Choroid plexus epithelial cell (primary cell): ENCODE results near the gene SPRED1.

Experiments used
- DNase-seq: peaks from one replicate; pipeline ENCODE4 v3.0.0-alpha.2; 2010; ENCODE audit warnings: low read depth
- H3K4me3 ChIP-seq: 2 replicates; pipeline ENCODE4 v1.5.1; 2011; ENCODE audit warnings: low read depth, mild to moderate bottlenecking, control low read depth, low read length, moderate library complexity
- TF ChIP-seq, protein P1 (sequence below): conservative IDR thresholded peaks from 2 replicates; pipeline ENCODE4 v1.5.1; 2011; ENCODE audit warnings: low read depth, mild to moderate bottlenecking, control low read depth, inconsistent platforms, low read length, moderate library complexity

Gene SPRED1

DNA sequence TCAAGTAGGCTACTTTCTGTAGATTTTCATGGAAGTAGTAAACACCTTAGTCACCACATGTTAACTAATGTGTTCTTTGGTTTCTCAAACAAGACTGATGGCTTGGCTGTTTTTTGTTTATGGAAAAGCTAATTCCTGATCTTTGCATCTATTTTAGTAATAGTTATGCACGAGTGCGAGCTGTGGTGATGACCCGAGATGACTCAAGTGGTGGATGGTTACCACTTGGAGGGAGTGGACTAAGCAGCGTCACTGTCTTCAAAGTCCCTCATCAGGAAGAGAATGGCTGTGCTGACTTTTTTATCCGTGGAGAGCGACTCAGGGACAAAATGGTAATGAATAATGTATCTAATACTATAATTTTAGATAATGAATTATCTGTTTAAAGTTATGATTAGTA, 46.6 kb downstream of the SPRED1 start:
- H3K4me3 ChIP-seq = no peak overlapping the region
- TF ChIP-seq, protein P1, sequence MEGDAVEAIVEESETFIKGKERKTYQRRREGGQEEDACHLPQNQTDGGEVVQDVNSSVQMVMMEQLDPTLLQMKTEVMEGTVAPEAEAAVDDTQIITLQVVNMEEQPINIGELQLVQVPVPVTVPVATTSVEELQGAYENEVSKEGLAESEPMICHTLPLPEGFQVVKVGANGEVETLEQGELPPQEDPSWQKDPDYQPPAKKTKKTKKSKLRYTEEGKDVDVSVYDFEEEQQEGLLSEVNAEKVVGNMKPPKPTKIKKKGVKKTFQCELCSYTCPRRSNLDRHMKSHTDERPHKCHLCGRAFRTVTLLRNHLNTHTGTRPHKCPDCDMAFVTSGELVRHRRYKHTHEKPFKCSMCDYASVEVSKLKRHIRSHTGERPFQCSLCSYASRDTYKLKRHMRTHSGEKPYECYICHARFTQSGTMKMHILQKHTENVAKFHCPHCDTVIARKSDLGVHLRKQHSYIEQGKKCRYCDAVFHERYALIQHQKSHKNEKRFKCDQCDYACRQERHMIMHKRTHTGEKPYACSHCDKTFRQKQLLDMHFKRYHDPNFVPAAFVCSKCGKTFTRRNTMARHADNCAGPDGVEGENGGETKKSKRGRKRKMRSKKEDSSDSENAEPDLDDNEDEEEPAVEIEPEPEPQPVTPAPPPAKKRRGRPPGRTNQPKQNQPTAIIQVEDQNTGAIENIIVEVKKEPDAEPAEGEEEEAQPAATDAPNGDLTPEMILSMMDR = no peak
- DNase-seq = peak; percentile 84

DNA sequence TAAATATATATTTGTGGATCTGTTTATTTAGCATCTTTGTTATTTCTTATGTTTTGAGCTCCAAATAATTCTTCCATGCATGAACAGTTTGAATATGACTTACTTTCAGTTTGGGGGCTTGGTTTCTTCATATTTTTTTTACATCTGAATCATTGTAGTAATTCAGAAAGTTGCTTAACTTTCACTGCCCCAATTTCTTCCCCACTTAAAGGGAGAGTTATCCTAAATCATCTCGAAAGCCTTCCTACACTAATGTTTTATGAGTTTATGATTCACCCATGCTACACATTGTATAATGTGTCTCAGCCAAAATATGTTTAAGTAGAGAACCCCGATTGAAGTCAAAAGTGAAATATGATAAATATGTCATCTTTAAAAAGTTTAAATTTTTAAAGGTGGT, 47.8 kb downstream of the SPRED1 start:
- peak; percentile 40 for DNase-seq
- no peak overlapping the region for H3K4me3 ChIP-seq
- TF ChIP-seq, protein P1 = no peak

DNA sequence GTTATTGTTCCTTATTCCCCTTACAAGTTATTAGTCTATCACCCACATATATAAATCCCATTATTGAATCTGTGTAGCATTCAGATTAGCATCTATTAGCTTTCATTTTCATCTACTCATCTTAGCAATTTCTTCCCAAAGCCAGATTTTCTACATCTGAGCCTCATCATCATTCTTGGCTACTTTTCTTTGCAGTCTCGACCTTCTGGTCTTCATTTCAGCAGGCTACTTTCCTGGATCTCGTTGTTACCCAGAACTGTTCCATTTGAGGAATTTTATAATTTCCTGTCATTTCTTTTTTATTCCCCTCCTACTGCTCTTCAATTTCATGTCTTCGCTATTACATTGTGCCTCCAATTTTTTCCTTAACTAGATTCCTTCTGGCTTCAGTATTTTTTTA, 51.8 kb downstream of the SPRED1 start:
- no peak overlapping the region for H3K4me3 ChIP-seq
- peak; percentile 15 for DNase-seq
- TF ChIP-seq, protein P1 = no peak

DNA sequence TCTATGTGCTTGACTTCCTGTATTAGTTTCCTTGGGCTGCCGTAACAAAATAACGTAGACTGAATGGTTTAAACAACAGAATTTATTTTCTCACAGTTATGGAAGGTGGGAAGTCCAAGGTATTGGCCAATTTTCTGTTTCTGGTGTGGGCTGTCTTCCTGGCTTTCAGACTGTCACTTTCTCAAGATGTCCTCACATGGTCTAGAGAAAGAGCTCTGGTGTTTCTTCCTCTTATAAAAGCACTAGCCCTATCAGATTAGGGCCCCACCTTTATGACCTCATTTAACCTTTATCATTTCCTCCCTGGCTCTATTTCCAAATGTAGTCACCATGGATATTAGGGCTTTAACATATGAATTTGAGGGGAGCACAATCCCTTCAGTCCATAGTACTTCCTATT, 54.6 kb downstream of the SPRED1 start:
- DNase-seq = no peak
- no peak overlapping the region for H3K4me3 ChIP-seq
- TF ChIP-seq, protein P1 = no peak

DNA sequence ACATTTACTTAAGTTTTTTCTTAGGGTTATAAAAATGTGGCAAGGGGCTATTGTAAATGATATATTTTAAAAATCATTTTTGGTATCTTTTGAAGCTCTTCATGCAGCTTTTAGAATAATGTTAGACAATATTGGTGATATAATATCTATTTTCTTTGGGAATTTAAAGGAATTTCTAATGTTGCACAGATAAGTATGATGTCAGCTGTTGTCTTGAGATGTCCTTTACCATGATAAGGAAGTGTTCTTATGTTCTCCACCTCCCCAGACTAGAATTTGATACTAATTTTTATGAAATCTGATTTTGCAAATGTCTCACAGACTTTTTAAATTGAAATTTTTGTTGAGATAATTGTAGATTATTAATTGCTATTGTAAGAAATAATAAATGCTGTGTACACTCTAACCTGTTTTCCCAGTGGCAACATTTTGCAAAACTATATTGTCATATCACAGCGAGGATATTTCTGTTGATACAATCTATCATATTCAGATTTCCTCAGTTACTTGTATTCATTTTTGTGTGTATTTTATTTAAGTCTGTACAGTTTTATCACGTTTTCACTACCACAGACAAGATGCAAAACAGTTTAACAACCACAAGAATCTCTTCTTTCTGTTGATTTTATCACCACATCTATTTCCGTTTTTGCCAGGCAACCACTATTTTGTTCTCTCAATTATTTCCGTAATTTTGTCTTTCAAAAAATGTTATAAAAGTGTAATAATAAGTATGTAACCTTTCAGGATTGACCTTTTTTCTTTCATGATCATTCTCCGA, 55.4 kb downstream of the SPRED1 start:
- H3K4me3 ChIP-seq = no peak overlapping the region
- no peak for DNase-seq
- TF ChIP-seq, protein P1 = no peak

DNA sequence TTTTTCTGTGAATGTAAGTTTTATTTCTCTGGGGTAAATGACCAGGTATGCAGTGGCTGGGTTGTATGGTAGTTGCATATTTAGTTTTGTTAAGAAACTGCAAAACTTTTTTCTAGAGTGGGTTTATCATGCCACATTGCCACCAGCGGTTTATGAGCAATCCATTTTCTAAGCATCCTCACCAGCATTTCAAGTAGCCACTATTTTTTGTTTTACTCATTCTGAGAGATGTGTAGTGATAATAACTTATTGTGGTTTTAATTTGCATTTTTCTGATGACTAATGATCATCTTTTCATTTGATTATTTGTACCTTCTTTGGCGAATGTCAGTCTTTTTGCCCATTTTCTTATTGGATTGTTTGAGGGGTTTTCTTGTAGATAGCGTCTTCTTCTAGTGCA, 56.2 kb downstream of the SPRED1 start:
- no peak for DNase-seq
- TF ChIP-seq, protein P1 = no peak
- H3K4me3 ChIP-seq = no peak overlapping the region

DNA sequence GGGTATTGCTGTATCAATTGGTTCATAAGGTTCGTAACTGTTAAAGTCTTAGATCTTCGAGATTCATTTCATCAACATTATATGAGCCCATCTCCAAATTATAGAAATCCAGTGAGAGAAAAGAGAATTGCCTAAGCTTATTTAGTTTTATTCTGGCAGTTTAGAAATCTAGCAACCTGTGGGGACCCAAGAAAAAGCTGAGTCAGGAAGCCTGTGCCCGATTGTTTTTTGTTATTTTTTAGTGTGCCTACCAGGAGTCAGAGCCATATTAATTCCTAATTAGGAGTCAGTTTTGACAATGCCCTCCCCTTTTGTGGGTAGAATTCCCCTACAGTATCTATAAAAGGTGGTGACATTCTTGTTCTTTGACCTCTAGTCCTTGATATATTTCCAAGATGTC, 59.6 kb downstream of the SPRED1 start:
- DNase-seq = no peak
- TF ChIP-seq, protein P1 = no peak
- H3K4me3 ChIP-seq = no peak overlapping the region
